Measurements from ENCODE around the gene ATG3.

GRCh38 chr3:112564940-112565305 is 3.2 kb upstream of the ATG3 start:
- no peak for TF ChIP-seq CTCF (conservative IDR thresholded peaks at IDR 0.05 in 1 of 2, IDR thresholded peaks at IDR 0.05 in 1 of 2; ENCODE audit: extremely low read depth in 1 of 2, insufficient read depth in 1 of 2, low read depth in 1 of 2, low read length in 2 of 2)
- TF ChIP-seq EZH2 (IDR thresholded peaks at IDR 0.05; ENCODE audit: borderline replicate concordance, low read length), result no peak
